GM19193 (cell line): ENCODE results near the gene THOC5.

Source experiments
- POLR2A ChIP-seq: IDR thresholded peaks from 4 replicates; pipeline ENCODE4 v1.6.1; 2011; ENCODE audit not compliant: insufficient read depth, insufficient read length; ENCODE audit errors: extremely low read depth

THOC5 gene

GRCh38 chr22:29519996-29520395 lies 33.6 kb downstream of the THOC5 start:
- no peak for TF ChIP-seq POLR2A

GRCh38 chr22:29518427-29518826 lies 35.1 kb downstream of the THOC5 start:
- no peak for TF ChIP-seq POLR2A

GRCh38 chr22:29517215-29517908 lies 36.2 kb downstream of the THOC5 start:
- TF ChIP-seq POLR2A, result no peak

GRCh38 chr22:29512031-29512430 lies 41.5 kb downstream of the THOC5 start:
- TF ChIP-seq POLR2A, result no peak

GRCh38 chr22:29511126-29511862 lies 42.3 kb downstream of the THOC5 start:
- no peak for TF ChIP-seq POLR2A

- TF ChIP-seq POLR2A, result no peak
Observed at GRCh38 chr22:29510542-29510941, 43.0 kb downstream of the THOC5 start.

- TF ChIP-seq POLR2A, result no peak
Observed at GRCh38 chr22:29509815-29510214, 43.7 kb downstream of the THOC5 start.

GRCh38 chr22:29509298-29509697 lies 44.3 kb downstream of the THOC5 start:
- no peak for TF ChIP-seq POLR2A

GRCh38 chr22:29503811-29504372 lies 49.7 kb downstream of the THOC5 start:
- no peak for TF ChIP-seq POLR2A

GRCh38 chr22:29499852-29500251 lies 53.7 kb downstream of the THOC5 start:
- no peak for TF ChIP-seq POLR2A

- TF ChIP-seq POLR2A, result no peak
Observed at GRCh38 chr22:29493636-29494035, 59.9 kb downstream of the THOC5 start.

GRCh38 chr22:29491012-29491411 lies 62.5 kb downstream of the THOC5 start:
- no peak for TF ChIP-seq POLR2A

GRCh38 chr22:29487426-29487986 lies 66.1 kb downstream of the THOC5 start:
- TF ChIP-seq POLR2A, result no peak

- no peak for TF ChIP-seq POLR2A
Observed at GRCh38 chr22:29485448-29485847, 68.1 kb downstream of the THOC5 start.

- TF ChIP-seq POLR2A, result no peak
Observed at GRCh38 chr22:29484642-29485041, 68.9 kb downstream of the THOC5 start.

- no peak for TF ChIP-seq POLR2A
Observed at GRCh38 chr22:29483254-29483653, 70.3 kb downstream of the THOC5 start.

- TF ChIP-seq POLR2A, result no peak
Observed at GRCh38 chr22:29482726-29483125, 70.8 kb downstream of the THOC5 start.

GRCh38 chr22:29482253-29482652 lies 71.3 kb downstream of the THOC5 start:
- TF ChIP-seq POLR2A, result no peak
